IMR-90 (cell line): ENCODE results near the gene CDC42BPG. TPM values are rescaled to one million over a fixed set of nuclear protein-coding genes. Genes with fewer than 3 reads are reported as not detected.
A peak's percentile ranks its signal among the peaks of the same experiment; 100 is the strongest.

Source experiments
- ATAC-seq: fragments of 200-7000 bp; cut with Tn5 transposase; 2 replicates; pipeline ENCODE4 v1.9.1; 2020; ENCODE audit warnings: low read depth, mild to moderate bottlenecking, moderate library complexity
- BruUV-seq: library from RNA; stranded (reverse); fragments of 400-500 nt; replicated peaks from 2 replicates; lab custom pipeline; 2021; lab: Mats Ljungman, UMichigan
- CTCF ChIA-PET: fragments of 300-600 bp; formaldehyde crosslinking; extraction: SDS; loops from one replicate; lab custom pipeline; 2021; ENCODE audit warnings: antibody characterized with exemption; lab: Yijun Ruan, JAX
- POLR2A ChIA-PET: fragments of 300-600 bp; sonication (Branson Sonifier 250); formaldehyde crosslinking; loops from one replicate; lab custom pipeline; 2022; ENCODE audit warnings: antibody characterized with exemption; ENCODE audit not compliant: unreplicated experiment; lab: Charles Lee
- DNase-seq: peaks from one replicate; pipeline ENCODE4 v3.0.0; 2013
- H2AFZ ChIP-seq: replicated peaks from 2 replicates; pipeline ENCODE3; 2013; ENCODE audit warnings: low read length, mild to moderate bottlenecking; ENCODE audit not compliant: poor library complexity
- H2AK5ac ChIP-seq: 2 replicates; pipeline ENCODE4 v1.6.1; 2013; ENCODE audit warnings: low read depth, low read length, inconsistent platforms
- H2AK9ac ChIP-seq: replicated peaks from 2 replicates; pipeline ENCODE3; 2013; ENCODE audit warnings: mild to moderate bottlenecking, low read depth, low read length, moderate library complexity; ENCODE audit not compliant: poor library complexity
- H2BK120ac ChIP-seq: 2 replicates; pipeline ENCODE4 v1.6.1; 2013; ENCODE audit warnings: low read depth, low read length, inconsistent platforms
- H2BK15ac ChIP-seq: 3 replicates; pipeline ENCODE4 v1.6.1; 2013; ENCODE audit warnings: low read depth, low read length, inconsistent platforms
- H2BK20ac ChIP-seq: 2 replicates; pipeline ENCODE4 v1.6.1; 2013; ENCODE audit warnings: low read depth, mild to moderate bottlenecking, inconsistent platforms, low read length, moderate library complexity
- H2BK5ac ChIP-seq: 2 replicates; pipeline ENCODE4 v1.6.1; 2013; ENCODE audit warnings: mild to moderate bottlenecking, low read depth, low read length, inconsistent platforms; ENCODE audit not compliant: poor library complexity, severe bottlenecking
- H3K14ac ChIP-seq: replicated peaks from 2 replicates; pipeline ENCODE4 v1.6.1; 2013; ENCODE audit warnings: low read depth, low read length, inconsistent platforms
- H3K18ac ChIP-seq: 2 replicates; pipeline ENCODE4 v1.6.1; 2013; ENCODE audit warnings: low read depth, low read length, control low read depth
- H3K23ac ChIP-seq: 2 replicates; pipeline ENCODE4 v1.6.1; 2013; ENCODE audit warnings: low read depth, low read length, inconsistent platforms
- H3K27ac ChIP-seq: 2 replicates; pipeline ENCODE4 v1.5.1; 2013; ENCODE audit warnings: mild to moderate bottlenecking, control low read depth, low read length; ENCODE audit not compliant: insufficient read depth
- H3K27me3 ChIP-seq: 2 replicates; pipeline ENCODE4 v1.6.1; 2013; ENCODE audit warnings: low read length; ENCODE audit not compliant: control insufficient read depth, insufficient read depth
- H3K36me3 ChIP-seq: 2 replicates; pipeline ENCODE4 v1.6.1; 2013; ENCODE audit warnings: low read length, mixed read lengths; ENCODE audit not compliant: control insufficient read depth, insufficient read depth
- H3K4ac ChIP-seq: 2 replicates; pipeline ENCODE4 v1.6.1; 2013; ENCODE audit warnings: low read depth, low read length, inconsistent platforms
- H3K4me1 ChIP-seq: 2 replicates; pipeline ENCODE4 v1.6.1; 2013; ENCODE audit warnings: low read length, mixed read lengths; ENCODE audit not compliant: control insufficient read depth, insufficient read depth
- H3K4me2 ChIP-seq: 2 replicates; pipeline ENCODE4 v1.6.1; 2013; ENCODE audit warnings: low read depth, mild to moderate bottlenecking, control low read depth, low read length, moderate library complexity
- H3K4me3 ChIP-seq: 2 replicates; pipeline ENCODE4 v1.5.1; 2013; ENCODE audit warnings: low read depth, mild to moderate bottlenecking, control low read depth, low read length, moderate library complexity; ENCODE audit not compliant: insufficient read depth
- H3K56ac ChIP-seq: 2 replicates; pipeline ENCODE4 v1.6.1; 2013; ENCODE audit warnings: low read length, inconsistent platforms; ENCODE audit not compliant: insufficient read depth; ENCODE audit errors: extremely low read depth
- H3K79me1 ChIP-seq, 2 experiments: 2 replicates each; pipeline ENCODE4 v1.6.1; 2013; ENCODE audit warnings: low read length in 2 of 2, inconsistent platforms in 1 of 2, low read depth in 1 of 2
- H3K9ac ChIP-seq: 2 replicates; pipeline ENCODE4 v1.6.1; 2013; ENCODE audit warnings: low read depth, low read length, control low read depth
- H3K9me1 ChIP-seq: 2 replicates; pipeline ENCODE4 v1.6.1; 2013; ENCODE audit warnings: low read length, inconsistent platforms; ENCODE audit not compliant: insufficient read depth
- H3K9me3 ChIP-seq: 2 replicates; pipeline ENCODE4 v1.6.1; 2013; ENCODE audit warnings: low read length; ENCODE audit not compliant: control insufficient read depth, insufficient read depth
- H4K20me1 ChIP-seq: 2 replicates; pipeline ENCODE4 v1.6.1; 2013; ENCODE audit warnings: low read length, inconsistent platforms; ENCODE audit not compliant: insufficient read depth
- H4K5ac ChIP-seq: 2 replicates; pipeline ENCODE4 v1.6.1; 2013; ENCODE audit warnings: mild to moderate bottlenecking, low read depth, low read length, control low read depth
- H4K8ac ChIP-seq, 2 experiments: 2 replicates each; pipeline ENCODE4 v1.6.1; 2013; ENCODE audit warnings: low read depth in 2 of 2, low read length in 2 of 2, control low read depth in 1 of 2, inconsistent platforms in 1 of 2
- H4K91ac ChIP-seq: 2 replicates; pipeline ENCODE4 v1.6.1; 2013; ENCODE audit warnings: low read depth, low read length, inconsistent platforms; ENCODE audit not compliant: insufficient read depth
- CEBPB ChIP-seq: IDR thresholded peaks from 2 replicates; pipeline ENCODE4 v1.6.1; 2012; ENCODE audit warnings: low read depth, low read length, improper control_type of control experiment
- CHD1 ChIP-seq: IDR thresholded peaks from 2 replicates; pipeline ENCODE4 v1.6.1; 2012; ENCODE audit warnings: low read depth, low read length, improper control_type of control experiment
- FOS ChIP-seq: fragments of 150-350 bp; IDR thresholded peaks from 2 replicates; pipeline ENCODE4 v1.6.1; 2016; ENCODE audit warnings: low read depth, low read length
- MAZ ChIP-seq: IDR thresholded peaks from 2 replicates; pipeline ENCODE4 v1.6.1; 2012; ENCODE audit warnings: low read depth, mild to moderate bottlenecking, low read length, improper control_type of control experiment, moderate library complexity, borderline replicate concordance
- RAD21 ChIP-seq: IDR thresholded peaks from 2 replicates; pipeline ENCODE4 v1.6.1; 2012; ENCODE audit warnings: low read length, improper control_type of control experiment
- SMC3 ChIP-seq: fragments of 150-350 bp; IDR thresholded peaks from 2 replicates; pipeline ENCODE4 v1.6.1; 2016; ENCODE audit warnings: low read depth, mild to moderate bottlenecking, antibody characterized with exemption, low read length, moderate library complexity
- WGBS, 2 experiments: methylation state at CpG; one replicate each; pipeline versions ENCODE4 v1.1.5 to v1.1.7; 2013; ENCODE audit warnings: missing lambda C conversion rate in 2 of 2; ENCODE audit not compliant: insufficient read length in 1 of 2; ENCODE audit errors: extremely low coverage in 2 of 2; 5-methylcytosine and 5-hydroxymethylcytosine counted together
- dilution Hi-C: fragments of 300-500 bp; cut with HindIII; formaldehyde crosslinking; loops from one replicate; pipeline ENCODE4 v1.14.3; 2018; ENCODE audit warnings: low sequenced_read_pairs; ENCODE audit not compliant: unreplicated experiment
- in situ Hi-C: fragments of 300-500 bp; cut with MboI; formaldehyde crosslinking; loops from 3 replicates; pipeline ENCODE4 v1.14.3; 2019; ENCODE audit warnings: low sequenced_read_pairs, inconsistent platforms, mixed read lengths
- intact Hi-C: fragments of 100-400 bp; cut with micrococcal nuclease; formaldehyde crosslinking; loops from 2 replicates; pipeline ENCODE4 v1.10.0; 2022
- polyA plus RNA-seq, 3 experiments: library from polyadenylated mRNA; depleted of rRNA; stranded (reverse); fragments of >200 nt; gene quantifications; 2 replicates each; pipeline ENCODE4 v1.2.3, GENCODE V29; 2012; ENCODE audit warnings: low replicate concordance in 1 of 3
- total RNA-seq: library from RNA; depleted of rRNA; stranded (reverse); fragments of >200 nt; gene quantifications from 2 replicates; pipeline ENCODE4 v1.2.3, GENCODE V29; 2012
- TF ChIP-seq, protein P1 (sequence below): conservative IDR thresholded peaks from 2 replicates; pipeline ENCODE4 v1.5.1; 2012; ENCODE audit warnings: mild to moderate bottlenecking, low read depth, low read length, improper control_type of control experiment

CDC42BPG gene
- total and polyA plus RNA-seq, 2 of the 4 experiments (the other 2 are of a cell fraction), result under 0.01 to 0.12 TPM

- no peak for TF ChIP-seq CEBPB
Observed at GRCh38 chr11:64876229-64876750, 31.8 kb upstream of the CDC42BPG start (continued).

GRCh38 chr11:64875369-64876228 lies 31.1 kb upstream of the CDC42BPG start:
- dilution Hi-C loops, result no loop called here
- Histone ChIP-seq H2BK120ac (no peak overlapping the region), H3K9me3 (no peaks in the 10 kb centered on the region), H3K79me1 (peaks cover 13 to 64% of the 10 kb centered on the region in 2 experiments; a peak in 3 of 4 replicates), H4K20me1 (peaks cover 63% of the 10 kb centered on the region), H3K9ac (peak overlapping the region; percentile 94; the same call in 1 of the 2 replicates), H2BK5ac (peak overlapping the region; percentile 90), H4K8ac (no peak overlapping the region; a peak in 1 of 4 replicates), H3K9me1 (peaks cover 25% of the 10 kb centered on the region), H4K91ac (no peak overlapping the region), H2AK5ac (peak overlapping the region; percentile 72), H4K5ac (no peak overlapping the region), H2BK15ac (no peak overlapping the region), H3K56ac (no peak overlapping the region), H2AFZ (no peak overlapping the region), H3K36me3 (peaks cover 36% of the 10 kb centered on the region), H3K4me1 (peaks cover 28% of the 10 kb centered on the region), H3K4ac (peak overlapping the region; percentile 96), H3K14ac (peak overlapping the region; percentile 76), H3K18ac (no peak overlapping the region), H2BK20ac (no peak overlapping the region), H3K23ac (peak overlapping the region; percentile 61; the same call in 1 of the 2 replicates), H3K27me3 (no peaks in the 10 kb centered on the region), H3K27ac (peak overlapping the region; percentile 84), H3K4me3 (peak overlapping the region; percentile 95), H2AK9ac (peak overlapping the region; percentile 99), H3K4me2 (peak overlapping the region; percentile 90)
- TF ChIP-seq CEBPB (0 out of 2 replicates have a peak, but pooled peaks have one; percentile 30), SMC3 (no peak), RAD21 (no peak), FOS (no peak), CHD1 (no peak), MAZ (no peak)
- TF ChIP-seq, protein P1, sequence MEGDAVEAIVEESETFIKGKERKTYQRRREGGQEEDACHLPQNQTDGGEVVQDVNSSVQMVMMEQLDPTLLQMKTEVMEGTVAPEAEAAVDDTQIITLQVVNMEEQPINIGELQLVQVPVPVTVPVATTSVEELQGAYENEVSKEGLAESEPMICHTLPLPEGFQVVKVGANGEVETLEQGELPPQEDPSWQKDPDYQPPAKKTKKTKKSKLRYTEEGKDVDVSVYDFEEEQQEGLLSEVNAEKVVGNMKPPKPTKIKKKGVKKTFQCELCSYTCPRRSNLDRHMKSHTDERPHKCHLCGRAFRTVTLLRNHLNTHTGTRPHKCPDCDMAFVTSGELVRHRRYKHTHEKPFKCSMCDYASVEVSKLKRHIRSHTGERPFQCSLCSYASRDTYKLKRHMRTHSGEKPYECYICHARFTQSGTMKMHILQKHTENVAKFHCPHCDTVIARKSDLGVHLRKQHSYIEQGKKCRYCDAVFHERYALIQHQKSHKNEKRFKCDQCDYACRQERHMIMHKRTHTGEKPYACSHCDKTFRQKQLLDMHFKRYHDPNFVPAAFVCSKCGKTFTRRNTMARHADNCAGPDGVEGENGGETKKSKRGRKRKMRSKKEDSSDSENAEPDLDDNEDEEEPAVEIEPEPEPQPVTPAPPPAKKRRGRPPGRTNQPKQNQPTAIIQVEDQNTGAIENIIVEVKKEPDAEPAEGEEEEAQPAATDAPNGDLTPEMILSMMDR, result no peak
- no peak for ATAC-seq
- CTCF ChIA-PET, result interaction anchor here (0.8 to 2.7 kb wide), 3 partner anchors 12 to 25 kb away, joined by 3 to 11 read pairs (median 3); no protein-coding TSS in a partner anchor
- in situ Hi-C loops, result no loop called here
- WGBS, 2 experiments, result 60% methylated on average over 3 of the region's 17 CpGs; no CpG with 5 or more reads in 1 of the 2 experiments
- BruUV-seq, result no TSS peak
- DNase-seq, result no peak
- intact Hi-C loops, result no loop called here
- POLR2A ChIA-PET, result no interaction called here
